GM23338 (cell line): ENCODE data around the gene CNOT4.

Experiments
- CREB1 ChIP-seq: fragments of 250-450 bp; sonication (Bioruptor Pico); IDR thresholded peaks from 2 replicates; pipeline ENCODE4 v1.5.0; 2020; ENCODE audit warnings: low read depth, mild to moderate bottlenecking, moderate library complexity
- EZH2 ChIP-seq: fragments of 200-600 bp; sonication (generic); IDR thresholded peaks from one replicate; pipeline ENCODE4 v1.8.0; 2017; ENCODE audit warnings: antibody characterized with exemption, mild to moderate bottlenecking, low read depth; ENCODE audit not compliant: unreplicated experiment
- EZH2phosphoT487 ChIP-seq: fragments of 200-600 bp; sonication (generic); IDR thresholded peaks from one replicate; pipeline ENCODE4 v1.8.1; 2018; ENCODE audit warnings: antibody characterized with exemption; ENCODE audit not compliant: unreplicated experiment
- JUNB ChIP-seq: IDR thresholded peaks from one replicate; pipeline ENCODE4 v1.6.1; 2016; ENCODE audit warnings: antibody characterized with exemption; ENCODE audit not compliant: unreplicated experiment
- NANOG ChIP-seq: IDR thresholded peaks from 2 replicates; pipeline ENCODE4 v1.6.1; 2016; ENCODE audit warnings: antibody characterized with exemption, borderline replicate concordance
- POLR2AphosphoS5 ChIP-seq: IDR thresholded peaks from 2 replicates; pipeline ENCODE4 v1.6.1; 2016; ENCODE audit warnings: antibody characterized with exemption, low read depth
- STAT1 ChIP-seq: IDR thresholded peaks from one replicate; pipeline ENCODE4 v1.6.1; 2016; ENCODE audit warnings: antibody characterized with exemption; ENCODE audit not compliant: unreplicated experiment
- ZNF114 ChIP-seq: fragments of 250-450 bp; sonication (Bioruptor Pico); IDR thresholded peaks from 2 replicates; pipeline ENCODE4 v1.5.0; 2020; ENCODE audit warnings: mild to moderate bottlenecking, moderate library complexity
- TF ChIP-seq, protein P1 (sequence below), 2 experiments: fragments of 200-600 bp in 1 of 2; sonication (generic) in 1 of 2; conservative IDR thresholded peaks; 2 replicates each; pipeline versions ENCODE4 v1.5.1 to v1.6.1; 2016 to 2017; ENCODE audit warnings: antibody characterized with exemption in 2 of 2, low read depth in 2 of 2, mild to moderate bottlenecking in 2 of 2, moderate library complexity in 1 of 2
- TF ChIP-seq, protein P2 (sequence below): IDR thresholded peaks from one replicate; pipeline ENCODE4 v1.6.1; 2018; ENCODE audit warnings: antibody characterized with exemption; ENCODE audit not compliant: unreplicated experiment
- TF ChIP-seq, protein P3 (sequence below): IDR thresholded peaks from 2 replicates; pipeline ENCODE4 v1.6.1; 2016; ENCODE audit warnings: antibody characterized with exemption

DNA sequence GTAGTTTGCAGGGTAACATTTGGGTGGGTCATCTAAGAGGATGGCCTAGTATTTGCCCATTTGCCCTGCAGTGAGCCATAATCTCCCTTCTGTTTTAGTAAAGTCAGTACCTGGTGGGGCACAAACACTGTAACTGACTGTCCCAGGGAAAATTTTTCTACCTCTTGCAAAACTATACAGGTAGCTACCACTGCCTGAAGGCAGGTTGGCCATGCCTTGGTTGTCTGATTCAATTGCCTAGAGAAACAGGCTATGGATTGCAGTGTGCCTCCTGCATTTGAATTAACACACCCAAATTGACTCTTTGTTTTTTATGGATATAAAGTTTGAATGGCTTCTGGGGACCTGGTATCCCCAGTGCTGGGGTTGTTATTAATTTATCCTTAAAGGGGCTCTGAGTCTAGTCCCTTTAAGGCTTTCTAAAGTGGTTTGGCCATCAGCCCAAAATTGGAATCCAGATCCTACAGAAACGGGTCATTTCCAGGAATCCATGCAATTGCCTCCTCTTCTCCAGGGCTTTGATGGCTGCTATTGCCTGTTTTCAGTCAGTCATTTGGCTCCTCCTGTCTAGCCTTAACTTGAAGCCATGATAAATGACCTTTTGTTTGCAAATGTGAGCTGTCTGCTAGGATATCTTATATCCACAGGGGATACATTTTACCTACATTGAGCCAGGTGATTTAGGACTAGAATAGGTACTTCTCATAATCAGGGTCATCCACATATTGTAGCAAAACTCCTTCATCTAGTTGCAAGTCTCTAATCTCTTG, 187.1 kb downstream of the CNOT4 start:
- TF ChIP-seq, protein P1, sequence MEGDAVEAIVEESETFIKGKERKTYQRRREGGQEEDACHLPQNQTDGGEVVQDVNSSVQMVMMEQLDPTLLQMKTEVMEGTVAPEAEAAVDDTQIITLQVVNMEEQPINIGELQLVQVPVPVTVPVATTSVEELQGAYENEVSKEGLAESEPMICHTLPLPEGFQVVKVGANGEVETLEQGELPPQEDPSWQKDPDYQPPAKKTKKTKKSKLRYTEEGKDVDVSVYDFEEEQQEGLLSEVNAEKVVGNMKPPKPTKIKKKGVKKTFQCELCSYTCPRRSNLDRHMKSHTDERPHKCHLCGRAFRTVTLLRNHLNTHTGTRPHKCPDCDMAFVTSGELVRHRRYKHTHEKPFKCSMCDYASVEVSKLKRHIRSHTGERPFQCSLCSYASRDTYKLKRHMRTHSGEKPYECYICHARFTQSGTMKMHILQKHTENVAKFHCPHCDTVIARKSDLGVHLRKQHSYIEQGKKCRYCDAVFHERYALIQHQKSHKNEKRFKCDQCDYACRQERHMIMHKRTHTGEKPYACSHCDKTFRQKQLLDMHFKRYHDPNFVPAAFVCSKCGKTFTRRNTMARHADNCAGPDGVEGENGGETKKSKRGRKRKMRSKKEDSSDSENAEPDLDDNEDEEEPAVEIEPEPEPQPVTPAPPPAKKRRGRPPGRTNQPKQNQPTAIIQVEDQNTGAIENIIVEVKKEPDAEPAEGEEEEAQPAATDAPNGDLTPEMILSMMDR (conservative IDR thresholded peaks at IDR 0.05; ENCODE audit: low read depth in 2 of 2): no peak
- TF ChIP-seq EZH2 (no peak), JUNB (no peak), CREB1 (CRISPR knock-in tag) (no peak), EZH2phosphoT487 (no peak), POLR2AphosphoS5 (no peak), ZNF114 (CRISPR knock-in tag) (no peak), STAT1 (no peak), NANOG (no peak)
- TF ChIP-seq, protein P2, sequence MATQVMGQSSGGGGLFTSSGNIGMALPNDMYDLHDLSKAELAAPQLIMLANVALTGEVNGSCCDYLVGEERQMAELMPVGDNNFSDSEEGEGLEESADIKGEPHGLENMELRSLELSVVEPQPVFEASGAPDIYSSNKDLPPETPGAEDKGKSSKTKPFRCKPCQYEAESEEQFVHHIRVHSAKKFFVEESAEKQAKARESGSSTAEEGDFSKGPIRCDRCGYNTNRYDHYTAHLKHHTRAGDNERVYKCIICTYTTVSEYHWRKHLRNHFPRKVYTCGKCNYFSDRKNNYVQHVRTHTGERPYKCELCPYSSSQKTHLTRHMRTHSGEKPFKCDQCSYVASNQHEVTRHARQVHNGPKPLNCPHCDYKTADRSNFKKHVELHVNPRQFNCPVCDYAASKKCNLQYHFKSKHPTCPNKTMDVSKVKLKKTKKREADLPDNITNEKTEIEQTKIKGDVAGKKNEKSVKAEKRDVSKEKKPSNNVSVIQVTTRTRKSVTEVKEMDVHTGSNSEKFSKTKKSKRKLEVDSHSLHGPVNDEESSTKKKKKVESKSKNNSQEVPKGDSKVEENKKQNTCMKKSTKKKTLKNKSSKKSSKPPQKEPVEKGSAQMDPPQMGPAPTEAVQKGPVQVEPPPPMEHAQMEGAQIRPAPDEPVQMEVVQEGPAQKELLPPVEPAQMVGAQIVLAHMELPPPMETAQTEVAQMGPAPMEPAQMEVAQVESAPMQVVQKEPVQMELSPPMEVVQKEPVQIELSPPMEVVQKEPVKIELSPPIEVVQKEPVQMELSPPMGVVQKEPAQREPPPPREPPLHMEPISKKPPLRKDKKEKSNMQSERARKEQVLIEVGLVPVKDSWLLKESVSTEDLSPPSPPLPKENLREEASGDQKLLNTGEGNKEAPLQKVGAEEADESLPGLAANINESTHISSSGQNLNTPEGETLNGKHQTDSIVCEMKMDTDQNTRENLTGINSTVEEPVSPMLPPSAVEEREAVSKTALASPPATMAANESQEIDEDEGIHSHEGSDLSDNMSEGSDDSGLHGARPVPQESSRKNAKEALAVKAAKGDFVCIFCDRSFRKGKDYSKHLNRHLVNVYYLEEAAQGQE: no peak
- TF ChIP-seq, protein P3, sequence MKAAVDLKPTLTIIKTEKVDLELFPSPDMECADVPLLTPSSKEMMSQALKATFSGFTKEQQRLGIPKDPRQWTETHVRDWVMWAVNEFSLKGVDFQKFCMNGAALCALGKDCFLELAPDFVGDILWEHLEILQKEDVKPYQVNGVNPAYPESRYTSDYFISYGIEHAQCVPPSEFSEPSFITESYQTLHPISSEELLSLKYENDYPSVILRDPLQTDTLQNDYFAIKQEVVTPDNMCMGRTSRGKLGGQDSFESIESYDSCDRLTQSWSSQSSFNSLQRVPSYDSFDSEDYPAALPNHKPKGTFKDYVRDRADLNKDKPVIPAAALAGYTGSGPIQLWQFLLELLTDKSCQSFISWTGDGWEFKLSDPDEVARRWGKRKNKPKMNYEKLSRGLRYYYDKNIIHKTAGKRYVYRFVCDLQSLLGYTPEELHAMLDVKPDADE: no peak
